Measurements from ENCODE around the gene CNKSR3. TPM values are rescaled to one million over a fixed set of nuclear protein-coding genes. Genes with fewer than 3 reads are reported as not detected.

CNKSR3 gene
- total RNA-seq, 1 experiment from 2014 or later = 5.6 TPM

GRCh38 chr6:154522576-154522975, 12.1 kb upstream of the CNKSR3 start:
- H3K56ac ChIP-seq (ENCODE audit: insufficient read length, low read depth, low read length) = no peak overlapping the region
- WGBS (ENCODE audit: extremely low coverage, insufficient read length, low lambda C conversion rate) = no CpG with 5 or more reads among the region's 4 CpGs
- no peak overlapping the region for H3K23ac ChIP-seq (ENCODE audit: insufficient read length, low read depth, low read length)
- no peaks in the 10 kb centered on the region for H3K9me3 ChIP-seq (ENCODE audit: control insufficient read depth, low read depth, low read length)
- no peaks in the 10 kb centered on the region for H3K27me3 ChIP-seq (ENCODE audit: insufficient read depth, low read length)
- no peak overlapping the region for H4K5ac ChIP-seq (ENCODE audit: insufficient read length, low read depth, low read length)
- no peak overlapping the region for H2BK20ac ChIP-seq (ENCODE audit: low read depth, low read length, poor library complexity, severe bottlenecking)
- no peak overlapping the region for H3T11ph ChIP-seq (ENCODE audit: low read length)
- no peak overlapping the region for H3K4ac ChIP-seq (ENCODE audit: low read depth, low read length)
- H2BK15ac ChIP-seq (ENCODE audit: low read depth, low read length) = no peak overlapping the region
- H2BK120ac ChIP-seq (ENCODE audit: low read depth, low read length, poor library complexity, severe bottlenecking) = no peak overlapping the region
- H3K4me3 Mint-ChIP-seq = no peak overlapping the region
- TF ChIP-seq CTCF (conservative IDR thresholded peaks at IDR 0.05) = no peak
- no peak for DNase-seq
- no peak overlapping the region for H2BK5ac ChIP-seq (ENCODE audit: insufficient read length, low read length)
- no peak overlapping the region for H3K14ac ChIP-seq (ENCODE audit: insufficient read depth, low read length)
- H2AK5ac ChIP-seq (ENCODE audit: insufficient read length, low read length) = no peak overlapping the region
- H3K4me1 ChIP-seq (ENCODE audit: insufficient read depth, low read length) = no peaks in the 10 kb centered on the region; the same call in 1 of the 2 replicates
- no peaks in the 10 kb centered on the region; a peak in 1 of 5 replicates for H3K9me3 Mint-ChIP-seq
- H3K27me3 Mint-ChIP-seq (ENCODE audit: low read depth) = no peaks in the 10 kb centered on the region; the same call in 1 of the 2 replicates
- H3K27ac Mint-ChIP-seq = no peak overlapping the region
- no peak overlapping the region for H3K18ac ChIP-seq (ENCODE audit: insufficient read length, low read depth, low read length)
- no peaks in the 10 kb centered on the region for H3K23me2 ChIP-seq (ENCODE audit: insufficient read length, low read depth, low read length, poor library complexity, severe bottlenecking)
- no peak overlapping the region for H3K27ac ChIP-seq (ENCODE audit: insufficient read length, low read depth, low read length)
- no peaks in the 10 kb centered on the region for H3K79me2 ChIP-seq (ENCODE audit: insufficient read depth, low read length)
- H2AFZ ChIP-seq (ENCODE audit: low read length) = no peak overlapping the region
- H4K20me1 ChIP-seq (ENCODE audit: control insufficient read depth, insufficient read depth, insufficient read length) = no peaks in the 10 kb centered on the region
- H2BK12ac ChIP-seq (ENCODE audit: insufficient read length, low read depth, low read length) = no peak overlapping the region
- no peak overlapping the region for H3K4me2 ChIP-seq (ENCODE audit: insufficient read depth, insufficient read length, low read length)
- peaks cover 4% of the 10 kb centered on the region in 2 experiments for H3K4me1 Mint-ChIP-seq
- H3K79me1 ChIP-seq (ENCODE audit: insufficient read depth, low read depth, low read length, poor library complexity, severe bottlenecking) = no peaks in the 10 kb centered on the region
- no peak overlapping the region for H3K9ac ChIP-seq (ENCODE audit: extremely low read depth, insufficient read length, low read length)
- H4K8ac ChIP-seq (replicated peaks; ENCODE audit: insufficient read length, low read depth, low read length) = no peak overlapping the region
- no peak overlapping the region for H4K91ac ChIP-seq (ENCODE audit: insufficient read length, low read depth, low read length)
- H3K36me3 Mint-ChIP-seq (ENCODE audit: insufficient read depth in 1 of 3, low read depth in 3 of 3) = no peaks in the 10 kb centered on the region; a peak in 1 of 7 replicates

All from H9 (cell line).